GM21360 (cell line): Measurements from ENCODE around the gene NDE1.
"Not testable (repeated sequence)": the region's sequence is repeated elsewhere in the genome, so short reads cannot be mapped to it uniquely, and the experiment has no call there.

Experiments used
- ATAC-seq: cut with Tn5 transposase; IDR thresholded peaks from one replicate; pipeline ENCODE4 v1.9.1; 2021; ENCODE audit warnings: mild to moderate bottlenecking, moderate library complexity; ENCODE audit not compliant: unreplicated experiment

Gene NDE1

GRCh38 chr16:15620611-15621195 is 29.3 kb upstream of the NDE1 start:
- ATAC-seq = no peak

DNA sequence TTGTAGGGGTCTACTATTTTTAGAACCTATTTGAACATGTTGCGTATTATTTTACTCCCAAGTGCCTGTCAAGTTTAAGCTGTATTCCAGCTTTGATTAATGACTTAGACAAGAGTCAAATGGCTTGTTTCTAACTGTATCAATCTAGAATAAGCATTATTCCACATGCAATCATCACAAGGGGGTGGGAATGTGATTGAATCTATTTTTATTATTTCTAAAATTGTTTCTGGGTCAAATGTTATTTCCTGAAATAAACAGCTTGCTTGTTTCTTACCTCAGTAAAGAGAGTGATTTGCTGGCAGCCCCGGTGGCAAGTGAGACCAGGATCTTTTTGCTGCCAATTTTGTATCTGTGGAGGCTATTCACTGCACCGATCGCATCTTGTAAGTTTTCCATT is 28.6 kb upstream of the NDE1 start:
- no peak for ATAC-seq

DNA sequence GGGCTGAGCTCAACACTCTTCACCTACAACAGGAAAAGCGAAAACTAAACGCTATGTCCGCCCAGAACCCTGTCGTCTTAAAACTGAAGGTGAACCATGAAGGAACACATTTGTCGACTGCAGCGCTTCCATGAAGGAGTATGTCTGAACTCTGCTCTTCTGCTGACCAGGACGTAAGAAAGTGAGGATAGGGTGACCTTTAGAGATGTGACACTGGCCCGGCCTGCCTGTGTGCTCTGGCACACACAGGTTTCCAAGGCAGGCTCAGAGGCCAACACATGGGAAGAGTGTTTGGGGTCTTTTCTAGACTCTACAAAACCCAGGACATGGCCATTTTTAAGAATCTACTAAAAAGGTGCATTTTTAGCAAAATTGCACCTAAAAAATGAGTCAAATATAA is 28.2 kb upstream of the NDE1 start:
- ATAC-seq = no peak

- no peak for ATAC-seq
Observed at GRCh38 chr16:15631730-15632409, 18.2 kb upstream of the NDE1 start.

DNA sequence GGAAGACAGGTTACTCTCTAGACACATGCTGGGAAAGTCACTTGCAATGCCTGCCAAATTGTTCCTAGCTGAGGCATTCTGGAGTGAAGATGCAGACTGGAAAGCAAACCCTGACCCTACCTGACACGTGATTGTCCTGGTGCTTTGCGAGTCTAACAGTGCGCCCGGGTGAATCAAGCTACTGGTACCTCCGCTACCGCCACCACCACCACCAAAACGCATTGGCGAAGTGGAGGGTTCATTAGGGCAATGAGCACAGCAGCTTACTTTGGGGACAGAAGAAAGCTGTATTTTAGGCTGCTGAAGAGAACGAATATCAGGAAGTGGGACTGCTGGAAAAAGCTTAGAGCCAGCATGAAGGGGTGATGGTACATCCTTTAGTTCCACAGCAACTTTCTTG is 14.1 kb upstream of the NDE1 start:
- ATAC-seq = no peak

DNA sequence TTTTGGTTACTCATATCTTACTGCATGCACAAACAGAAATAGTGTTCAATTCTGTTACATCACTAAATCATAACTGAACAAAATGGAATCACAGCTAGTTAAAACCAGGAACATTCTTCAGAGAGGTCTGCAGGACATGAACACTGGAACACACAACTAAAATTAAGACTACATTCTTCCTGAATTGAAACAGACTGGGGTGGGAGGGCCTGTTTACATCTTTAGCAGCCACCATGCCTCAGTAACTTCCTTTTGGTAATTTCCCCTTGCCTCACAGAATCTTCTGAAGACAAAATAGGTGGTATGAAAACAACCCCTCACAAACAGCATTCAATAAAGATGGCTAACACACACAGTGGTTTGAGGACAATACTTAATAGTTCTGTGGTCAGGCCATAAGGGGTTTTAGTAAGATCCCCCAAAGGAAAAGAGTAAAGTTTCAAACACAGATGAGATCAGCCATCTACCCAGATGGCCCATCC is 13.6 kb upstream of the NDE1 start:
- ATAC-seq = no peak

GRCh38 chr16:15639061-15639568 is 10.9 kb upstream of the NDE1 start:
- no peak for ATAC-seq

GRCh38 chr16:15640966-15641365 is 9.1 kb upstream of the NDE1 start:
- ATAC-seq = no peak

- no peak for ATAC-seq
Observed at GRCh38 chr16:15641753-15642556, 8.1 kb upstream of the NDE1 start.

GRCh38 chr16:15642557-15643047 is 7.4 kb upstream of the NDE1 start:
- ATAC-seq = peak; percentile 47

DNA sequence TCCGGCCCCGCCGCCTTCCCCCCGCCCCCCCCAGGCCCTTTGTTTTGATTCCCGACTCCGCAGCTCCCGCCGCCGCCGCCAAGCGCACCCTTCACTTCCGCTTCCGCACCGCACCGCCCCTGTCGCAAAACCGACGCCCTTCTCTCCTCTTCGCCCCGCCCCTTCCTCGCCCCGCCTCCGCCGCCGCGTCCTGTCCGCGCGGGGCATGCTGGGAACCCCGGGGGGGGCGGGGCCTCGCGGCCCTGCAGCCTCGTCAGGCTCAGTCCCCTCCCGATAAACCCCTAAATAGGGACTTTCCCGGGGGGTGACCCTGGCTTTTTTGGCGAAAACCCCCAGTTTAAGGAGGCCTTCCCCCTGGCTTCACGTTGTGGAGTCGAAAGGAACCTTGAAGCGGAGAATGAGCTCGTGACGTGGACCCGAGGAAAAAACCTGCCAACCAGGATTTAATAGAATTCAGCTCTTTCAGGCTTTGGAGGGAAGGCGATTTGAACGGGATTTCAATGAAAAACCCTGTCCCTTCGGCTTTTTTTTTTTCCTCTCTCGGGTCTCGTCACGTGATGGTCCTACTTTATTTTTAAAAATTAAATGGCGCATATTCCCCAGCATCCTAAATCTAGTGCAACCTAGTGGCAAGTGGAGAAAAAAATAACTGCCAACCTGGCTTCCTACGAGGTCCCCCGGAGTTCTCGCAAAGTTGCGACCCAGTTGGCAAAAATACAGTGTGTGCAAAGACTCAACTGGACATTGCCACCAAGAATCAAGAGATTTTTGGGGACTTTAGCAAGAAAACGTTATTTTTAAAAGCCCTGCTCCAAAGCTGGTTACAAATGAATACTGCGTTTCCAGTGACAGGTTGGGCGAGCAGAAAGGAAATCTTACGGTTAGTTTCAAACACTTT is 6.7 kb upstream of the NDE1 start, which contains the start of gene MARF1:
Gene MARF1 (minus strand): TSS at position 107 of the 898 bp plus-strand sequence. CDS start 3,921 bp downstream, outside the sequence.
- ATAC-seq = peak; percentile 38

DNA sequence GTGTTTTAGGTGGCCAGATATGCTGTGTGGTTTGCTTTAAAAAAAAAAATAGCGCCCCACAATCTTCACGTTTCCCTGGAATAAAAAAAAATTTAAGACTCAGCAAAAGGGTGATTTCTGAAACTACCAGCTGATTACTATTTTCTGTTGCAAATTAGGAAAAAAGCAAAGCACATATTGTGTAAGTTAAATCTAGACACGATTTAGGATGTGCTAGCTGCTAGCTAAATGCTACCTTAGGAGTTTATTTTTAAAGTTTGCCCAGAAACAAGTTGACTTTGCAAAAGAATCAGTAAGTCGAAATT is 6.1 kb upstream of the NDE1 start:
- no peak for ATAC-seq

DNA sequence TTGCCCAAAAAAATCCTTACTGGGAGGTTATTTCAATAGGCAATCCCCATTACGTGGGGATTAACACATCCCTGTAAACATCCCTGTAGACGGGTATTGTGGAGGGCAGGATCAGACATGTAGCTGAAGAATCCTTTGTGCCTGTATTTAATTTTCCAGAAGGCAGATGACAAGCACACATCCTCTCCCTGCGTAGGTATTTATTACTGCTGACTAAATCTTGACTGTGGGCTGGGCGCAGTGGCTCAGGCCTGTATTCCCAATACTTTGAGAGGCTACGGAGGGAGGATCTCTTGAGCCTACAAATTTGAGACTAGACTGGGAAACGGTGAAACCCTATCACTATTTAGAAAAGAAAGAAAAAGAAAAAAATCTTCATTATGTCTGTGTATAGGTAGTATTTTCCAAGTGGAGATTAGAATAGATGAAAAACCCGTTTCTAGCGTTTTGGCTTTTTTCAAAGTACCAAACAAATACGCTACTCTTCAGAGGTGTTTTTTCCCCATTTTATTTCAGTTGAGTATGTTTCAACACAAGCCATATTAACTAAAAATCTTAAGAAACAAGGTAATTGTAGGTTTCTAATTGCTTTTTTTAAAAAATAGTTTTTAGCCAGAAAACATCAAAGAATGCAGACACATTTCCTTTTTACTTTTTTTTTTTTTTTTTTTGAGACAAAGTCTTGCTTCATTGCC is 5.6 kb upstream of the NDE1 start:
- ATAC-seq = no peak

GRCh38 chr16:15644962-15645465 is 5.0 kb upstream of the NDE1 start:
- ATAC-seq = not testable (repeated sequence)

GRCh38 chr16:15646557-15647293 is 3.3 kb upstream of the NDE1 start:
- ATAC-seq = not testable (repeated sequence)

DNA sequence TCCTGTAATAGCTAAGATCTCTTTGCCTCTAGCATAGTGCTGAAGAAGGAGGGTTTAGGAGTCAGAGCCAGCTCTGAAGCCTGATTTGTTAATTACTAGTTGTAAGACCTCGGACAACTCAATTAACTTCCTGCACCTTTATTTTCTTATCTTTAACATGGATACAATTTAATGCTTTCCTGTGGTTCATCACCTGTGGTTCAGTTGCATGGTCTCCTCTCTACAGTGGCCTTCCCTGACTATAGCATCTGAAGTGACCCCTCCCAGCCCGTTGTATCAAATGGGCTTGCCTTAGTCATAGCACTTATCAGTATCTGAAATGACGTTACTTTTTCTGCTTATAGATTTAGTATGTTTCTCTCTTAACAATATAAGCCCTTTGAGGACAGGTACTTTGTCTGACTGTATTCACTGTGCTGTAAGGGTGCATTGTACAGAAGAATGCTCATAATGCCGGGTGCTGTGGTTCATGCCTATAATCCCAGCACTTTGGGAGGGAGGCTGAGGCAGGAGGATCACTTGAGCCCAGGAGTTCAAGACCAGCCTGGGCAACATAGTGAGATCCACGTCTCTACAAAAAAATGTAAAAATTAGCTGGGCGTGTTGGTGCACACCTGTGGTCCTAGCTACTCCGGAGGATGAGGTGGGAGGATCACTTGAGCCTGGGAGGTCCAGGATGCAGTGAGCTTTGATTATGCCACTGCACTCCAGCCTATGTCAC is 2.6 kb upstream of the NDE1 start:
- no peak for ATAC-seq

- no peak for ATAC-seq
Observed at GRCh38 chr16:15648135-15648730, 1.8 kb upstream of the NDE1 start.

GRCh38 chr16:15649311-15649710 is 734 bp upstream of the NDE1 start:
- ATAC-seq = not testable (repeated sequence)
